Smooth muscle cell (in vitro differentiated cells): ENCODE data around the gene C16orf74. TPM values are rescaled to one million over a fixed set of nuclear protein-coding genes. Genes with fewer than 3 reads are reported as not detected.

Source experiments
- DNase-seq: peaks from one replicate; lab custom pipeline; 2025; ENCODE audit not compliant: unreplicated experiment; lab: John Stamatoyannopoulos, UW
- H2AFZ ChIP-seq: fragments of 200-600 bp; sonication (generic); 2 replicates; pipeline ENCODE4 v1.6.0; 2016; ENCODE audit warnings: antibody characterized with exemption, low read depth, mild to moderate bottlenecking
- H3F3A ChIP-seq: fragments of 200-600 bp; sonication (generic); 2 replicates; pipeline ENCODE4 v1.6.0; 2017; ENCODE audit warnings: antibody characterized with exemption, low read depth
- H3K27ac ChIP-seq: fragments of 200-600 bp; sonication (generic); 2 replicates; pipeline ENCODE4 v1.5.1; 2016; ENCODE audit warnings: low read depth, mild to moderate bottlenecking
- H3K27me3 ChIP-seq: fragments of 200-600 bp; sonication (generic); 2 replicates; pipeline ENCODE4 v1.6.1; 2016; ENCODE audit warnings: low read depth, mild to moderate bottlenecking
- H3K36me3 ChIP-seq: fragments of 200-600 bp; sonication (generic); 2 replicates; pipeline ENCODE4 v1.5.1; 2016; ENCODE audit warnings: low read depth
- H3K4me1 ChIP-seq: fragments of 200-600 bp; sonication (generic); 2 replicates; pipeline ENCODE4 v1.5.1; 2016; ENCODE audit warnings: low read depth
- H3K4me2 ChIP-seq: fragments of 200-600 bp; sonication (generic); 2 replicates; pipeline ENCODE4 v1.6.0; 2016; ENCODE audit warnings: mild to moderate bottlenecking
- H3K4me3 ChIP-seq: fragments of 200-600 bp; sonication (generic); 2 replicates; pipeline ENCODE4 v1.5.1; 2016; ENCODE audit warnings: mild to moderate bottlenecking
- H3K79me2 ChIP-seq: fragments of 200-600 bp; sonication (generic); 2 replicates; pipeline ENCODE4 v1.6.0; 2016; ENCODE audit warnings: low read depth, mild to moderate bottlenecking
- H3K9ac ChIP-seq: fragments of 200-600 bp; sonication (generic); 2 replicates; pipeline ENCODE4 v1.6.0; 2016; ENCODE audit warnings: low read depth
- H3K9me3 ChIP-seq: fragments of 200-600 bp; sonication (generic); replicated peaks from 2 replicates; pipeline ENCODE4 v1.5.1; 2016; ENCODE audit warnings: low read depth
- H4K20me1 ChIP-seq: fragments of 200-600 bp; sonication (generic); 2 replicates; pipeline ENCODE4 v1.6.0; 2016; ENCODE audit warnings: low read depth
- CTCF ChIP-seq: fragments of 200-600 bp; sonication (generic); IDR thresholded peaks from 2 replicates; pipeline ENCODE4 v1.5.1; 2017; ENCODE audit warnings: borderline replicate concordance, mild to moderate bottlenecking, antibody characterized with exemption; ENCODE audit not compliant: insufficient read depth, poor library complexity, severe bottlenecking
- WGBS: methylation state at CpG from one replicate; pipeline ENCODE4 v1.1.7; 2016; ENCODE audit warnings: low lambda C conversion rate; 5-methylcytosine and 5-hydroxymethylcytosine counted together
- polyA plus RNA-seq: library from polyadenylated mRNA; unstranded; fragments of >200 nt; fragmentation: Nextera tagmentation; extraction: Ambion mirVana; gene quantifications from 2 replicates; pipeline ENCODE4 v1.2.1, GENCODE V29; 2016
- total RNA-seq: library from RNA; depleted of rRNA; stranded (reverse); fragments of >200 nt; gene quantifications from 2 replicates; pipeline ENCODE4 v1.2.3, GENCODE V29; 2014

C16orf74 gene
- total and polyA plus RNA-seq, 2 experiments from 2014 or later, result 0.31 to 1.7 TPM

GRCh38 chr16:85782451-85782850 lies 31.6 kb upstream of the C16orf74 start:
- H4K20me1 ChIP-seq, result peaks cover 71% of the 10 kb centered on the region
- TF ChIP-seq CTCF, result no peak
- no peaks in the 10 kb centered on the region for H3K4me1 ChIP-seq
- WGBS, result 96% methylated on average over 6 of the region's 6 CpGs
- peaks cover 16% of the 10 kb centered on the region for H3K79me2 ChIP-seq
- no peak overlapping the region for H3K4me3 ChIP-seq
- no peak for DNase-seq
- H3K27me3 ChIP-seq, result no peaks in the 10 kb centered on the region
- no peaks in the 10 kb centered on the region for H3F3A ChIP-seq
- H3K9ac ChIP-seq, result no peak overlapping the region
- H3K9me3 ChIP-seq, result no peaks in the 10 kb centered on the region
- no peak overlapping the region for H2AFZ ChIP-seq
- H3K27ac ChIP-seq, result no peak overlapping the region
- H3K36me3 ChIP-seq, result peaks cover 4% of the 10 kb centered on the region
- no peak overlapping the region for H3K4me2 ChIP-seq

- peaks cover 11% of the 10 kb centered on the region for H3K79me2 ChIP-seq
- H3K27ac ChIP-seq, result no peak overlapping the region
- peaks cover 65% of the 10 kb centered on the region for H4K20me1 ChIP-seq
- TF ChIP-seq CTCF, result no peak
- H3K27me3 ChIP-seq, result no peaks in the 10 kb centered on the region
- H3K4me3 ChIP-seq, result no peak overlapping the region
- H3K9me3 ChIP-seq, result no peaks in the 10 kb centered on the region
- H3F3A ChIP-seq, result no peaks in the 10 kb centered on the region
- peaks cover 4% of the 10 kb centered on the region for H3K36me3 ChIP-seq
- no peak for DNase-seq
- no peak overlapping the region for H3K9ac ChIP-seq
- WGBS, result 97% methylated on average over 16 of the region's 16 CpGs
- no peaks in the 10 kb centered on the region for H3K4me1 ChIP-seq
- no peak overlapping the region for H2AFZ ChIP-seq
- H3K4me2 ChIP-seq, result no peak overlapping the region
Observed at GRCh38 chr16:85781695-85782370, 30.9 kb upstream of the C16orf74 start.

- no peaks in the 10 kb centered on the region for H3F3A ChIP-seq
Observed at GRCh38 chr16:85781156-85781555, 30.3 kb upstream of the C16orf74 start.

More at GRCh38 chr16:85781156-85781555, 30.3 kb upstream of the C16orf74 start:
- no peak for DNase-seq
- H2AFZ ChIP-seq, result no peak overlapping the region
- H3K27me3 ChIP-seq, result no peaks in the 10 kb centered on the region
- peaks cover 6% of the 10 kb centered on the region for H3K79me2 ChIP-seq
- no peak overlapping the region for H3K27ac ChIP-seq
- H3K4me2 ChIP-seq, result no peak overlapping the region
- H4K20me1 ChIP-seq, result peaks cover 58% of the 10 kb centered on the region
- TF ChIP-seq CTCF, result no peak
- no peak overlapping the region for H3K9ac ChIP-seq
- no peaks in the 10 kb centered on the region for H3K4me1 ChIP-seq
- 92% methylated on average over 10 of the region's 10 CpGs for WGBS
- H3K36me3 ChIP-seq, result peaks cover 4% of the 10 kb centered on the region
- H3K4me3 ChIP-seq, result no peak overlapping the region
- H3K9me3 ChIP-seq, result no peaks in the 10 kb centered on the region
